Liver (tissue), 9 donors: ENCODE results near the gene PAX5. TPM values are rescaled to one million over a fixed set of nuclear protein-coding genes. Genes with fewer than 3 reads are reported as not detected.

Experiments used
- DNase-seq: peaks from one replicate; pipeline ENCODE4 v3.0.0-alpha.2; 2017; ENCODE audit warnings: low spot score
- H3K27ac ChIP-seq, 2 donors: one replicate each; pipeline ENCODE4 v1.7.0; 2013; ENCODE audit warnings: inconsistent platforms in 2 of 2, low read length in 2 of 2, control low read depth in 1 of 2, low read depth in 1 of 2, mild to moderate bottlenecking in 1 of 2
- H3K27me3 ChIP-seq, 4 donors: one replicate each; pipeline versions ENCODE4 v1.6.1 to v1.7.0; 2013; ENCODE audit warnings: low read length in 3 of 4, inconsistent platforms in 1 of 4, mild to moderate bottlenecking in 1 of 4, moderate library complexity in 1 of 4; ENCODE audit not compliant: control insufficient read depth in 4 of 4, insufficient read depth in 4 of 4
- H3K36me3 ChIP-seq, 4 donors: one replicate each; pipeline versions ENCODE4 v1.6.1 to v1.7.0; 2013; ENCODE audit warnings: low read length in 3 of 4, mild to moderate bottlenecking in 3 of 4, low read depth in 1 of 4, moderate library complexity in 1 of 4; ENCODE audit not compliant: control insufficient read depth in 4 of 4, insufficient read depth in 3 of 4
- H3K4me1 ChIP-seq, 4 donors: one replicate each; pipeline versions ENCODE4 v1.6.1 to v1.7.0; 2013; ENCODE audit warnings: low read length in 3 of 4, mild to moderate bottlenecking in 3 of 4, moderate library complexity in 1 of 4; ENCODE audit not compliant: control insufficient read depth in 4 of 4, insufficient read depth in 4 of 4
- H3K4me3 ChIP-seq, 3 donors: one replicate each; pipeline versions ENCODE4 v1.6.1 to v1.7.0; 2013; ENCODE audit warnings: low read length in 3 of 3, control low read depth in 1 of 3, low read depth in 1 of 3, mild to moderate bottlenecking in 1 of 3
- H3K9ac ChIP-seq, 2 donors: one replicate each; pipeline ENCODE4 v1.7.0; 2013; ENCODE audit warnings: low read length in 2 of 2, mild to moderate bottlenecking in 2 of 2, moderate library complexity in 2 of 2, control low read depth in 1 of 2, low read depth in 1 of 2
- H3K9me3 ChIP-seq, 4 donors: one replicate each; pipeline versions ENCODE4 v1.6.1 to v1.7.0; 2013; ENCODE audit warnings: low read length in 3 of 4; ENCODE audit not compliant: control insufficient read depth in 4 of 4
- ATF3 ChIP-seq: IDR thresholded peaks from 2 replicates; pipeline ENCODE4 v1.6.1; 2016; ENCODE audit warnings: antibody characterized with exemption
- FOXA1 ChIP-seq: IDR thresholded peaks from 2 replicates; pipeline ENCODE4 v1.6.1; 2016; ENCODE audit warnings: antibody characterized with exemption
- GABPA ChIP-seq, 2 donors: IDR thresholded peaks in 1 of 2; conservative IDR thresholded peaks in 1 of 2; 2 replicates each; pipeline ENCODE4 v1.6.1; 2016; ENCODE audit warnings: antibody characterized with exemption in 2 of 2, mild to moderate bottlenecking in 1 of 2, moderate library complexity in 1 of 2
- HNF4A ChIP-seq, 2 donors: conservative IDR thresholded peaks; 2 replicates each; pipeline ENCODE4 v1.6.1; 2016; ENCODE audit warnings: antibody characterized with exemption in 2 of 2, mild to moderate bottlenecking in 2 of 2
- HNF4G ChIP-seq: IDR thresholded peaks from 2 replicates; pipeline ENCODE4 v1.6.1; 2016; ENCODE audit warnings: antibody characterized with exemption
- JUND ChIP-seq, 2 donors: IDR thresholded peaks; 2 replicates each; pipeline ENCODE4 v1.6.1; 2016; ENCODE audit warnings: antibody characterized with exemption in 2 of 2
- MAX ChIP-seq: IDR thresholded peaks from 2 replicates; pipeline ENCODE4 v1.6.1; 2016; ENCODE audit warnings: antibody characterized with exemption
- NR2F2 ChIP-seq: IDR thresholded peaks from 2 replicates; pipeline ENCODE4 v1.6.1; 2016; ENCODE audit warnings: antibody characterized with exemption
- RAD21 ChIP-seq, 2 donors: IDR thresholded peaks; 2 replicates each; pipeline ENCODE4 v1.6.1; 2016; ENCODE audit warnings: antibody characterized with exemption in 2 of 2, mild to moderate bottlenecking in 2 of 2
- REST ChIP-seq: IDR thresholded peaks from 2 replicates; pipeline ENCODE4 v1.6.1; 2016; ENCODE audit warnings: antibody characterized with exemption, mild to moderate bottlenecking
- RXRA ChIP-seq, 2 donors: IDR thresholded peaks; 2 replicates each; pipeline ENCODE4 v1.6.1; 2017 to 2018; ENCODE audit warnings: antibody characterized with exemption in 2 of 2, mild to moderate bottlenecking in 1 of 2
- SP1 ChIP-seq: IDR thresholded peaks from 2 replicates; pipeline ENCODE4 v1.6.1; 2018; ENCODE audit warnings: antibody characterized with exemption, mild to moderate bottlenecking
- TAF1 ChIP-seq: conservative IDR thresholded peaks from 2 replicates; pipeline ENCODE4 v1.6.1; 2016; ENCODE audit warnings: antibody characterized with exemption, mild to moderate bottlenecking
- YY1 ChIP-seq: IDR thresholded peaks from 2 replicates; pipeline ENCODE4 v1.6.1; 2016; ENCODE audit warnings: antibody characterized with exemption, mild to moderate bottlenecking
- ZBTB33 ChIP-seq: IDR thresholded peaks from 2 replicates; pipeline ENCODE4 v1.6.1; 2016; ENCODE audit warnings: antibody characterized with exemption
- WGBS: extraction: QIAGEN DNeasy Blood & Tissue Kit; methylation state at CpG from one replicate; pipeline ENCODE4 v1.1.7; 2013; 5-methylcytosine and 5-hydroxymethylcytosine counted together
- polyA plus RNA-seq, 2 donors: library from polyadenylated mRNA; stranded (reverse) in 1 of 2; unstranded in 1 of 2; fragments of 200-250 nt in 1 of 2; fragments of >200 nt in 1 of 2; fragmentation: Nextera tagmentation in 1 of 2; extraction: Ambion mirVana in 1 of 2; gene quantifications; one replicate each; pipeline versions ENCODE4 v1.2.1 to v1.2.3, GENCODE V29; 2013 to 2015
- total RNA-seq, 2 donors: library from RNA; depleted of rRNA; stranded (reverse); fragments of >200 nt; gene quantifications; one replicate each; pipeline ENCODE4 v1.2.3, GENCODE V29; 2014
- TF ChIP-seq, protein P1 (sequence below): fragments of 150-350 bp; IDR thresholded peaks from 2 replicates; pipeline ENCODE4 v1.5.1; 2017; ENCODE audit warnings: improper control_type of control experiment, low read depth, low read length; ENCODE audit not compliant: missing input control
- donor health status: healthy.
- donor health status: healthy.
- donor health status: healthy.
- donor health status: healthy.
- donor health status: healthy.

Gene PAX5
- total and polyA plus RNA-seq, 4 donors: 0.05 to 2.7 (median 0.11) TPM

DNA sequence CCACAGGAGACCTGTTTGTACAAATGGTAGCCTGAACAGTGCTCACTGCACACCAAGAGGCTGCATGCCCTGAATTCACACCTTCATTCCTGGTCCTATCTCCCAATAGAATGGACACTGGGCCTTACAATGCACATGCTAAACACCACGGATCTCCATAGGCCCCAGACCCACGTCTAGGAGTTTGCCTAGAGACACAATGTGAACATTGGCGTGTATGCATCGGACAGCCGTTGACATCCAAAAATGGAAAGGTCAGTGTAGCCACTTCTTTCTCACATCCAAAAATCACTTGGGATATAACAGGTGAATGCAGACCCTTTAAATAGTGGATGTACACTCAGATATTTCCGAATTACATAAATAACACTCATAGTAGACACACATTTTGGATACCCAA, 927 bp downstream of the PAX5 start:
- H3K9ac ChIP-seq: no peak overlapping the region
- WGBS: 42% methylated on average over 6 of the region's 6 CpGs
- H3K36me3 ChIP-seq: no peaks in the 10 kb centered on the region
- H3K27me3 ChIP-seq: peaks cover 13 to 55% (median 30%) of the 10 kb centered on the region in 4 donors
- peaks cover 0 to 9% (median under 1%) of the 10 kb centered on the region in 4 donors for H3K9me3 ChIP-seq
- H3K4me3 ChIP-seq: no peak overlapping the region
- H3K4me1 ChIP-seq: peaks cover 8 to 33% (median 22%) of the 10 kb centered on the region in 4 donors
- TF ChIP-seq, protein P1, sequence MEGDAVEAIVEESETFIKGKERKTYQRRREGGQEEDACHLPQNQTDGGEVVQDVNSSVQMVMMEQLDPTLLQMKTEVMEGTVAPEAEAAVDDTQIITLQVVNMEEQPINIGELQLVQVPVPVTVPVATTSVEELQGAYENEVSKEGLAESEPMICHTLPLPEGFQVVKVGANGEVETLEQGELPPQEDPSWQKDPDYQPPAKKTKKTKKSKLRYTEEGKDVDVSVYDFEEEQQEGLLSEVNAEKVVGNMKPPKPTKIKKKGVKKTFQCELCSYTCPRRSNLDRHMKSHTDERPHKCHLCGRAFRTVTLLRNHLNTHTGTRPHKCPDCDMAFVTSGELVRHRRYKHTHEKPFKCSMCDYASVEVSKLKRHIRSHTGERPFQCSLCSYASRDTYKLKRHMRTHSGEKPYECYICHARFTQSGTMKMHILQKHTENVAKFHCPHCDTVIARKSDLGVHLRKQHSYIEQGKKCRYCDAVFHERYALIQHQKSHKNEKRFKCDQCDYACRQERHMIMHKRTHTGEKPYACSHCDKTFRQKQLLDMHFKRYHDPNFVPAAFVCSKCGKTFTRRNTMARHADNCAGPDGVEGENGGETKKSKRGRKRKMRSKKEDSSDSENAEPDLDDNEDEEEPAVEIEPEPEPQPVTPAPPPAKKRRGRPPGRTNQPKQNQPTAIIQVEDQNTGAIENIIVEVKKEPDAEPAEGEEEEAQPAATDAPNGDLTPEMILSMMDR: no peak
- TF ChIP-seq FOXA1: no peak
- TF ChIP-seq MAX: no peak
- TF ChIP-seq JUND (IDR thresholded peaks at IDR 0.05): no peak
- TF ChIP-seq HNF4A (conservative IDR thresholded peaks at IDR 0.05): no peak
- TF ChIP-seq RAD21 (IDR thresholded peaks at IDR 0.05): no peak
- TF ChIP-seq ATF3: no peak
- TF ChIP-seq TAF1: no peak
- TF ChIP-seq REST: no peak
- no peak for TF ChIP-seq NR2F2
- no peak for TF ChIP-seq RXRA (IDR thresholded peaks at IDR 0.05)
- TF ChIP-seq GABPA (IDR thresholded peaks at IDR 0.05 in 1 of 2, conservative IDR thresholded peaks at IDR 0.05 in 1 of 2): no peak
- no peak for TF ChIP-seq ZBTB33
- no peak for TF ChIP-seq YY1
- TF ChIP-seq HNF4G: no peak
- DNase-seq: no peak
- H3K27ac ChIP-seq: no peak overlapping the region

- 50% methylated on average over 3 of the region's 3 CpGs for WGBS
- no peak overlapping the region for H3K27ac ChIP-seq
- H3K27me3 ChIP-seq: peaks cover 10 to 56% (median 29%) of the 10 kb centered on the region in 4 donors
- H3K4me1 ChIP-seq: peaks cover 11 to 32% (median 22%) of the 10 kb centered on the region in 4 donors
- no peak overlapping the region for H3K9ac ChIP-seq
- no peak overlapping the region for H3K4me3 ChIP-seq
- DNase-seq: no peak
- H3K36me3 ChIP-seq: no peaks in the 10 kb centered on the region
- H3K9me3 ChIP-seq: peaks cover 0 to 6% (median 2%) of the 10 kb centered on the region in 4 donors
- TF ChIP-seq RXRA (IDR thresholded peaks at IDR 0.05) (no peak), NR2F2 (no peak), FOXA1 (no peak), HNF4A (conservative IDR thresholded peaks at IDR 0.05) (no peak), JUND (IDR thresholded peaks at IDR 0.05) (no peak), RAD21 (IDR thresholded peaks at IDR 0.05) (no peak), REST (no peak), SP1 (no peak), ZBTB33 (no peak), TAF1 (no peak), GABPA (IDR thresholded peaks at IDR 0.05 in 1 of 2, conservative IDR thresholded peaks at IDR 0.05 in 1 of 2) (no peak), MAX (no peak), ATF3 (no peak)
Measured at GRCh38 chr9:37032713-37033112, 1.4 kb downstream of the PAX5 start.
